GM23338 (cell line): ENCODE data around the gene TOPAZ1. TPM values are rescaled to one million over a fixed set of nuclear protein-coding genes. Genes with fewer than 3 reads are reported as not detected.
A peak's percentile ranks its signal among the peaks of the same experiment; 100 is the strongest.

Experiments
- ATAC-seq: fragments of 200-7000 bp; cut with Tn5 transposase; 3 replicates; pipeline ENCODE4 v1.9.1; 2020
- DNase-seq: peaks from one replicate; pipeline ENCODE4 v3.0.0-alpha.2; 2015; ENCODE audit warnings: low spot score
- H2AFZ ChIP-seq: fragments of 200-600 bp; sonication (generic); 2 replicates; pipeline ENCODE4 v1.8.0; 2016; ENCODE audit warnings: antibody characterized with exemption, mild to moderate bottlenecking, moderate library complexity
- H3F3A ChIP-seq: fragments of 200-600 bp; sonication (generic); replicated peaks from 2 replicates; pipeline ENCODE4 v1.8.0; 2017; ENCODE audit warnings: antibody characterized with exemption, mixed run types, low read depth
- H3K27ac ChIP-seq: fragments of 200-600 bp; sonication (generic); 2 replicates; pipeline ENCODE4 v1.6.1; 2016; ENCODE audit warnings: low read depth
- H3K27me3 ChIP-seq: fragments of 200-600 bp; sonication (generic); 2 replicates; pipeline ENCODE4 v1.8.0; 2016; ENCODE audit warnings: mild to moderate bottlenecking, mixed run types, moderate library complexity; ENCODE audit not compliant: insufficient read depth
- H3K36me3 ChIP-seq: fragments of 200-600 bp; sonication (generic); 2 replicates; pipeline ENCODE4 v1.8.0; 2016; ENCODE audit warnings: mild to moderate bottlenecking; ENCODE audit not compliant: insufficient read depth
- H3K4me1 ChIP-seq: fragments of 200-600 bp; sonication (generic); 2 replicates; pipeline ENCODE4 v1.8.0; 2016; ENCODE audit warnings: mild to moderate bottlenecking, moderate library complexity; ENCODE audit not compliant: insufficient read depth
- H3K4me2 ChIP-seq: fragments of 200-600 bp; sonication (generic); 2 replicates; pipeline ENCODE4 v1.7.1; 2017; ENCODE audit warnings: mixed run types
- H3K4me3 ChIP-seq: fragments of 200-600 bp; sonication (generic); 2 replicates; pipeline ENCODE4 v1.6.1; 2016; ENCODE audit warnings: mixed run types
- H3K79me2 ChIP-seq: fragments of 200-600 bp; sonication (generic); replicated peaks from 2 replicates; pipeline ENCODE4 v1.8.0; 2017; ENCODE audit warnings: mild to moderate bottlenecking; ENCODE audit not compliant: insufficient read depth
- H3K9me2 ChIP-seq: fragments of 200-600 bp; sonication (generic); 2 replicates; pipeline ENCODE4 v1.8.0; 2017; ENCODE audit not compliant: insufficient read depth
- H4K20me1 ChIP-seq: fragments of 200-600 bp; sonication (generic); replicated peaks from 2 replicates; pipeline ENCODE4 v1.8.0; 2017; ENCODE audit warnings: mild to moderate bottlenecking; ENCODE audit not compliant: insufficient read depth
- H3K27ac Mint-ChIP-seq: 2 replicates; pipeline ENCODE4 v1.8.0; 2020; ENCODE audit warnings: inconsistent platforms, mild to moderate bottlenecking, moderate library complexity, mixed read lengths
- H3K27me3 Mint-ChIP-seq: 3 replicates; pipeline ENCODE4 v1.8.0; 2022; ENCODE audit warnings: low read depth, mild to moderate bottlenecking, moderate library complexity, mixed read lengths, inconsistent platforms; ENCODE audit not compliant: insufficient read depth, poor library complexity
- H3K36me3 Mint-ChIP-seq: 3 replicates; pipeline ENCODE4 v1.8.0; 2021; ENCODE audit warnings: low read depth, mild to moderate bottlenecking, inconsistent platforms, moderate library complexity, mixed read lengths
- H3K4me1 Mint-ChIP-seq: 3 replicates; pipeline ENCODE4 v1.8.0; 2020; ENCODE audit warnings: mild to moderate bottlenecking, inconsistent platforms, mixed read lengths
- H3K4me3 Mint-ChIP-seq: 3 replicates; pipeline ENCODE4 v1.8.0; 2021; ENCODE audit warnings: moderate library complexity, mild to moderate bottlenecking, inconsistent platforms, mixed read lengths
- H3K9me3 Mint-ChIP-seq: 3 replicates; pipeline ENCODE4 v1.8.0; 2020; ENCODE audit warnings: moderate library complexity, mild to moderate bottlenecking, inconsistent platforms, mixed read lengths
- CREB1 ChIP-seq: fragments of 250-450 bp; sonication (Bioruptor Pico); IDR thresholded peaks from 2 replicates; pipeline ENCODE4 v1.5.0; 2020; ENCODE audit warnings: low read depth, mild to moderate bottlenecking, moderate library complexity
- ETS1 ChIP-seq: IDR thresholded peaks from 2 replicates; pipeline ENCODE4 v1.6.1; 2016; ENCODE audit warnings: antibody characterized with exemption
- JUNB ChIP-seq: IDR thresholded peaks from one replicate; pipeline ENCODE4 v1.6.1; 2016; ENCODE audit warnings: antibody characterized with exemption; ENCODE audit not compliant: unreplicated experiment
- POLR2AphosphoS5 ChIP-seq: IDR thresholded peaks from 2 replicates; pipeline ENCODE4 v1.6.1; 2016; ENCODE audit warnings: antibody characterized with exemption, low read depth
- ZNF331 ChIP-seq: fragments of 250-450 bp; sonication (Bioruptor Pico); IDR thresholded peaks from 2 replicates; pipeline ENCODE4 v1.5.0; 2020; ENCODE audit warnings: low read depth, mild to moderate bottlenecking, moderate library complexity
- polyA plus RNA-seq: library from polyadenylated mRNA; unstranded; fragments of >200 nt; fragmentation: Nextera tagmentation; extraction: Ambion mirVana; gene quantifications from 2 replicates; pipeline ENCODE4 v1.2.1, GENCODE V29; 2016
- total RNA-seq: library from RNA; depleted of rRNA; stranded (reverse); fragments of >200 nt; shearing (Covaris generic); gene quantifications from 2 replicates; pipeline ENCODE4 v1.2.3, GENCODE V29; 2014
- TF ChIP-seq, protein P1 (sequence below): fragments of 250-450 bp; sonication (Bioruptor Pico); IDR thresholded peaks from 2 replicates; pipeline ENCODE4 v1.5.0; 2020; ENCODE audit warnings: mild to moderate bottlenecking, moderate library complexity
- TF ChIP-seq, protein P2 (sequence below), 2 experiments: fragments of 200-600 bp in 1 of 2; sonication (generic) in 1 of 2; conservative IDR thresholded peaks; 2 replicates each; pipeline versions ENCODE4 v1.5.1 to v1.6.1; 2016 to 2017; ENCODE audit warnings: antibody characterized with exemption in 2 of 2, low read depth in 2 of 2, mild to moderate bottlenecking in 2 of 2, moderate library complexity in 1 of 2

The TOPAZ1 gene
- total and polyA plus RNA-seq, 2 experiments from 2014 or later = not detected

DNA sequence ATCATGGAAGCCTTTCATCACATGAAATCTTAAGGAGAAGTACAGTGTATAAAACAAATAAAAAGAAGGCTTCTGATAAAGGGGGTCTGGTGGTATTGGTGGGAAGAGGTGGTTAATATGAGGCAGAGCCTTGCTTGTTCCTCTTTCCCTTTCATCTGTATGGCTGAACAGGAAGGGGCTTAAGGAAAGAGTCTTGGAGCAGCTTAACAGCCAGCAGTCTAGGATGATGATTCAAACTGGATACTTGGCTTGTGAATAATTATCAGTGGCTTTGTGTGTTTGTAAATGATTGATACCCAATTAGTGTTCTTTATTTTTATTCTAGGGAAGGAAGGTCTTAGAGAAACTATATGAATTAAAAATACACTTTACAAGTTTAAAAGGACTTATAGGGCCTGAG lies 67.8 kb downstream of the TOPAZ1 start (continued):
- TF ChIP-seq, protein P1, sequence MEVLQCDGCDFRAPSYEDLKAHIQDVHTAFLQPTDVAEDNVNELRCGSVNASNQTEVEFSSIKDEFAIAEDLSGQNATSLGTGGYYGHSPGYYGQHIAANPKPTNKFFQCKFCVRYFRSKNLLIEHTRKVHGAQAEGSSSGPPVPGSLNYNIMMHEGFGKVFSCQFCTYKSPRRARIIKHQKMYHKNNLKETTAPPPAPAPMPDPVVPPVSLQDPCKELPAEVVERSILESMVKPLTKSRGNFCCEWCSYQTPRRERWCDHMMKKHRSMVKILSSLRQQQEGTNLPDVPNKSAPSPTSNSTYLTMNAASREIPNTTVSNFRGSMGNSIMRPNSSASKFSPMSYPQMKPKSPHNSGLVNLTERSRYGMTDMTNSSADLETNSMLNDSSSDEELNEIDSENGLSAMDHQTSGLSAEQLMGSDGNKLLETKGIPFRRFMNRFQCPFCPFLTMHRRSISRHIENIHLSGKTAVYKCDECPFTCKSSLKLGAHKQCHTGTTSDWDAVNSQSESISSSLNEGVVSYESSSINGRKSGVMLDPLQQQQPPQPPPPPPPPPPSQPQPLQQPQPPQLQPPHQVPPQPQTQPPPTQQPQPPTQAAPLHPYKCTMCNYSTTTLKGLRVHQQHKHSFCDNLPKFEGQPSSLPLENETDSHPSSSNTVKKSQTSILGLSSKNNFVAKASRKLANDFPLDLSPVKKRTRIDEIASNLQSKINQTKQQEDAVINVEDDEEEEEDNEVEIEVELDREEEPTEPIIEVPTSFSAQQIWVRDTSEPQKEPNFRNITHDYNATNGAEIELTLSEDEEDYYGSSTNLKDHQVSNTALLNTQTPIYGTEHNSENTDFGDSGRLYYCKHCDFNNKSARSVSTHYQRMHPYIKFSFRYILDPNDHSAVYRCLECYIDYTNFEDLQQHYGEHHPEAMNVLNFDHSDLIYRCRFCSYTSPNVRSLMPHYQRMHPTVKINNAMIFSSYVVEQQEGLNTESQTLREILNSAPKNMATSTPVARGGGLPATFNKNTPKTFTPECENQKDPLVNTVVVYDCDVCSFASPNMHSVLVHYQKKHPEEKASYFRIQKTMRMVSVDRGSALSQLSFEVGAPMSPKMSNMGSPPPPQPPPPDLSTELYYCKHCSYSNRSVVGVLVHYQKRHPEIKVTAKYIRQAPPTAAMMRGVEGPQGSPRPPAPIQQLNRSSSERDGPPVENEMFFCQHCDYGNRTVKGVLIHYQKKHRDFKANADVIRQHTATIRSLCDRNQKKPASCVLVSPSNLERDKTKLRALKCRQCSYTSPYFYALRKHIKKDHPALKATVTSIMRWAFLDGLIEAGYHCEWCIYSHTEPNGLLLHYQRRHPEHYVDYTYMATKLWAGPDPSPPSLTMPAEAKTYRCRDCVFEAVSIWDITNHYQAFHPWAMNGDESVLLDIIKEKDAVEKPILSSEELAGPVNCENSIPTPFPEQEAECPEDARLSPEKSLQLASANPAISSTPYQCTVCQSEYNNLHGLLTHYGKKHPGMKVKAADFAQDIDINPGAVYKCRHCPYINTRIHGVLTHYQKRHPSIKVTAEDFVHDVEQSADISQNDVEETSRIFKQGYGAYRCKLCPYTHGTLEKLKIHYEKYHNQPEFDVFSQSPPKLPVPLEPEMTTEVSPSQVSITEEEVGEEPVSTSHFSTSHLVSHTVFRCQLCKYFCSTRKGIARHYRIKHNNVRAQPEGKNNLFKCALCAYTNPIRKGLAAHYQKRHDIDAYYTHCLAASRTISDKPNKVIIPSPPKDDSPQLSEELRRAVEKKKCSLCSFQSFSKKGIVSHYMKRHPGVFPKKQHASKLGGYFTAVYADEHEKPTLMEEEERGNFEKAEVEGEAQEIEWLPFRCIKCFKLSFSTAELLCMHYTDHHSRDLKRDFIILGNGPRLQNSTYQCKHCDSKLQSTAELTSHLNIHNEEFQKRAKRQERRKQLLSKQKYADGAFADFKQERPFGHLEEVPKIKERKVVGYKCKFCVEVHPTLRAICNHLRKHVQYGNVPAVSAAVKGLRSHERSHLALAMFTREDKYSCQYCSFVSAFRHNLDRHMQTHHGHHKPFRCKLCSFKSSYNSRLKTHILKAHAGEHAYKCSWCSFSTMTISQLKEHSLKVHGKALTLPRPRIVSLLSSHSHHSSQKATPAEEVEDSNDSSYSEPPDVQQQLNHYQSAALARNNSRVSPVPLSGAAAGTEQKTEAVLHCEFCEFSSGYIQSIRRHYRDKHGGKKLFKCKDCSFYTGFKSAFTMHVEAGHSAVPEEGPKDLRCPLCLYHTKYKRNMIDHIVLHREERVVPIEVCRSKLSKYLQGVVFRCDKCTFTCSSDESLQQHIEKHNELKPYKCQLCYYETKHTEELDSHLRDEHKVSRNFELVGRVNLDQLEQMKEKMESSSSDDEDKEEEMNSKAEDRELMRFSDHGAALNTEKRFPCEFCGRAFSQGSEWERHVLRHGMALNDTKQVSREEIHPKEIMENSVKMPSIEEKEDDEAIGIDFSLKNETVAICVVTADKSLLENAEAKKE = no peak
- no peak for TF ChIP-seq POLR2AphosphoS5
- TF ChIP-seq, protein P2, sequence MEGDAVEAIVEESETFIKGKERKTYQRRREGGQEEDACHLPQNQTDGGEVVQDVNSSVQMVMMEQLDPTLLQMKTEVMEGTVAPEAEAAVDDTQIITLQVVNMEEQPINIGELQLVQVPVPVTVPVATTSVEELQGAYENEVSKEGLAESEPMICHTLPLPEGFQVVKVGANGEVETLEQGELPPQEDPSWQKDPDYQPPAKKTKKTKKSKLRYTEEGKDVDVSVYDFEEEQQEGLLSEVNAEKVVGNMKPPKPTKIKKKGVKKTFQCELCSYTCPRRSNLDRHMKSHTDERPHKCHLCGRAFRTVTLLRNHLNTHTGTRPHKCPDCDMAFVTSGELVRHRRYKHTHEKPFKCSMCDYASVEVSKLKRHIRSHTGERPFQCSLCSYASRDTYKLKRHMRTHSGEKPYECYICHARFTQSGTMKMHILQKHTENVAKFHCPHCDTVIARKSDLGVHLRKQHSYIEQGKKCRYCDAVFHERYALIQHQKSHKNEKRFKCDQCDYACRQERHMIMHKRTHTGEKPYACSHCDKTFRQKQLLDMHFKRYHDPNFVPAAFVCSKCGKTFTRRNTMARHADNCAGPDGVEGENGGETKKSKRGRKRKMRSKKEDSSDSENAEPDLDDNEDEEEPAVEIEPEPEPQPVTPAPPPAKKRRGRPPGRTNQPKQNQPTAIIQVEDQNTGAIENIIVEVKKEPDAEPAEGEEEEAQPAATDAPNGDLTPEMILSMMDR (conservative IDR thresholded peaks at IDR 0.05; ENCODE audit: low read depth in 2 of 2) = no peak

- Mint-ChIP-seq H3K27ac (peak overlapping the region; percentile 18; the same call in 1 of the 2 replicates), H3K4me3 (no peak overlapping the region), H3K36me3 (no peaks in the 10 kb centered on the region), H3K9me3 (no peaks in the 10 kb centered on the region), H3K4me1 (peaks cover 4% of the 10 kb centered on the region; the same call in 2 of the 3 replicates), H3K27me3 (peaks cover 2% of the 10 kb centered on the region)
- ATAC-seq (peak; percentile 98), DNase-seq (peak; percentile 75)
- no peak for TF ChIP-seq CREB1 (CRISPR knock-in tag)
- TF ChIP-seq POLR2AphosphoS5 = no peak
- TF ChIP-seq JUNB = no peak
- TF ChIP-seq, protein P2 (conservative IDR thresholded peaks at IDR 0.05; ENCODE audit: low read depth in 2 of 2) = peak; percentile 51 to 78
- no peak for TF ChIP-seq ETS1
- no peak for TF ChIP-seq ZNF331 (CRISPR knock-in tag)
- Histone ChIP-seq H3K4me1 (no peaks in the 10 kb centered on the region), H4K20me1 (no peaks in the 10 kb centered on the region), H3K9me2 (no peaks in the 10 kb centered on the region), H3K27me3 (no peaks in the 10 kb centered on the region), H3K4me2 (no peak overlapping the region), H3F3A (no peaks in the 10 kb centered on the region), H3K27ac (no peak overlapping the region), H2AFZ (no peak overlapping the region), H3K79me2 (no peaks in the 10 kb centered on the region), H3K4me3 (no peak overlapping the region), H3K36me3 (no peaks in the 10 kb centered on the region)
Measured at GRCh38 chr3:44318891-44319311, 77.2 kb downstream of the TOPAZ1 start.
